Endothelial cell of umbilical vein (primary cell): Measurements from ENCODE around the gene FOXB1. TPM values are rescaled to one million over a fixed set of nuclear protein-coding genes. Genes with fewer than 3 reads are reported as not detected.

Experiments
- BruUV-seq: library from RNA; stranded (reverse); fragments of 400-500 nt; replicated peaks from 2 replicates; lab custom pipeline; 2021; lab: Mats Ljungman, UMichigan
- CTCF ChIA-PET: fragments of 300-600, 350-600 bp; sonication (Branson Sonifier 250); formaldehyde crosslinking; loops from one replicate; lab custom pipeline; 2021; ENCODE audit warnings: antibody characterized with exemption, inconsistent platforms; lab: Charles Lee
- POLR2A ChIA-PET: fragments of 300-600, 350-600 bp; sonication (Branson Sonifier 250); formaldehyde crosslinking; loops from one replicate; lab custom pipeline; 2021; ENCODE audit warnings: antibody characterized with exemption, inconsistent platforms; lab: Charles Lee
- DNase-seq: peaks from one replicate; pipeline ENCODE4 v3.0.0-alpha.2; 2011; ENCODE audit warnings: low read depth, low spot score
- FAIRE-seq: peaks from 2 replicates; lab custom pipeline; 2011; peaks lifted over from hg19 to GRCh38; lab: Jason Lieb, UNC
- H2AFZ ChIP-seq: 2 replicates; pipeline ENCODE4 v1.6.0; 2012; ENCODE audit warnings: low read depth, low read length, control low read depth, inconsistent platforms
- H3K27ac ChIP-seq: 2 replicates; pipeline ENCODE4 v1.5.1; 2011; ENCODE audit warnings: low read depth, mild to moderate bottlenecking, control low read depth, low read length, moderate library complexity; ENCODE audit not compliant: insufficient read depth
- H3K27me3 ChIP-seq, 2 experiments: 2 replicates each; pipeline versions ENCODE4 v1.6.0 to v1.6.1; 2011; ENCODE audit warnings: low read length in 2 of 2, mixed read lengths in 1 of 2; ENCODE audit not compliant: control insufficient read depth in 2 of 2, insufficient read depth in 2 of 2
- H3K36me3 ChIP-seq, 2 experiments: 2 replicates in 1 of 2; 3 replicates in 1 of 2; pipeline ENCODE4 v1.5.1; 2011; ENCODE audit warnings: low read length in 2 of 2, mild to moderate bottlenecking in 1 of 2, moderate library complexity in 1 of 2; ENCODE audit not compliant: control insufficient read depth in 2 of 2, insufficient read depth in 2 of 2; ENCODE audit errors: extremely low read depth in 1 of 2
- H3K4me1 ChIP-seq: 3 replicates; pipeline ENCODE4 v1.5.1; 2011; ENCODE audit warnings: mild to moderate bottlenecking, low read length; ENCODE audit not compliant: control insufficient read depth, insufficient read depth; ENCODE audit errors: extremely low read depth
- H3K4me2 ChIP-seq: 2 replicates; pipeline ENCODE4 v1.6.1; 2011; ENCODE audit warnings: low read length, control low read depth, mixed read lengths; ENCODE audit not compliant: insufficient read depth
- H3K4me3 ChIP-seq, 3 experiments: fragments of 200-600 bp in 1 of 3; sonication (generic), shearing (Covaris generic) in 1 of 3; replicated peaks in 1 of 3; 2 replicates each; pipeline ENCODE4 v1.5.1; 2011 to 2016; ENCODE audit warnings: control low read depth in 3 of 3, low read length in 3 of 3, mild to moderate bottlenecking in 2 of 3, inconsistent platforms in 1 of 3, low read depth in 1 of 3, moderate library complexity in 1 of 3; ENCODE audit not compliant: insufficient read depth in 1 of 3
- H3K79me2 ChIP-seq: 2 replicates; pipeline ENCODE4 v1.6.0; 2012; ENCODE audit warnings: low read length, inconsistent platforms; ENCODE audit not compliant: control insufficient read depth, insufficient read depth
- H3K9ac ChIP-seq: replicated peaks from 2 replicates; pipeline ENCODE3; 2011; ENCODE audit warnings: low read length, control low read depth; ENCODE audit not compliant: insufficient read depth; ENCODE audit errors: extremely low read depth
- H3K9me1 ChIP-seq: replicated peaks from 3 replicates; pipeline ENCODE4 v1.6.0; 2011; ENCODE audit warnings: mild to moderate bottlenecking, low read length; ENCODE audit not compliant: control insufficient read depth, insufficient read depth; ENCODE audit errors: extremely low read depth
- H3K9me3 ChIP-seq: replicated peaks from 2 replicates; pipeline ENCODE4 v1.5.1; 2012; ENCODE audit warnings: low read length, inconsistent platforms; ENCODE audit not compliant: control insufficient read depth, insufficient read depth
- H4K20me1 ChIP-seq: replicated peaks from 2 replicates; pipeline ENCODE3; 2011; ENCODE audit warnings: mild to moderate bottlenecking, low read length; ENCODE audit not compliant: control insufficient read depth, insufficient read depth; ENCODE audit errors: extremely low read depth
- CTCF ChIP-seq, 2 donors: IDR thresholded peaks; 1 replicate in 1 of 2; 2 replicates in 1 of 2; pipeline ENCODE4 v1.5.1; 2011; ENCODE audit warnings: low read length in 2 of 2, mild to moderate bottlenecking in 2 of 2, moderate library complexity in 2 of 2, control low read depth in 1 of 2, inconsistent platforms in 1 of 2, low read depth in 1 of 2; ENCODE audit not compliant: insufficient read depth in 1 of 2; ENCODE audit errors: extremely low read depth in 1 of 2
- EZH2 ChIP-seq: IDR thresholded peaks from 2 replicates; pipeline ENCODE4 v1.6.1; 2012; ENCODE audit warnings: borderline replicate concordance, low read depth, mild to moderate bottlenecking, moderate library complexity, low read length, inconsistent platforms; ENCODE audit not compliant: severe bottlenecking
- FOS ChIP-seq: IDR thresholded peaks from 2 replicates; pipeline ENCODE4 v1.6.1; 2011; ENCODE audit warnings: mild to moderate bottlenecking, low read length, moderate library complexity, borderline replicate concordance; ENCODE audit not compliant: insufficient read depth
- GATA2 ChIP-seq: IDR thresholded peaks from 2 replicates; pipeline ENCODE4 v1.7.0; 2011; ENCODE audit warnings: low read depth, mild to moderate bottlenecking, moderate library complexity, mixed read lengths, low read length; ENCODE audit not compliant: insufficient read length, insufficient read depth
- JUN ChIP-seq: IDR thresholded peaks from 2 replicates; pipeline ENCODE4 v1.6.1; 2011; ENCODE audit warnings: borderline replicate concordance, low read depth; ENCODE audit not compliant: insufficient read length, insufficient read depth
- MAX ChIP-seq: IDR thresholded peaks from 2 replicates; pipeline ENCODE4 v1.6.1; 2011; ENCODE audit not compliant: insufficient read depth, insufficient read length
- MYC ChIP-seq: IDR thresholded peaks from one replicate; pipeline ENCODE4 v1.6.1; 2011; ENCODE audit warnings: mild to moderate bottlenecking, low read depth, low read length
- POLR2A ChIP-seq: IDR thresholded peaks from 2 replicates; pipeline ENCODE4 v1.6.1; 2012; ENCODE audit warnings: low read depth, mild to moderate bottlenecking, control low read depth, low read length
- POLR2AphosphoS5 ChIP-seq: IDR thresholded peaks from 2 replicates; pipeline ENCODE4 v1.6.1; 2012; ENCODE audit warnings: low read depth, mild to moderate bottlenecking, control low read depth, low read length, moderate library complexity; ENCODE audit not compliant: insufficient read depth
- dilution Hi-C: fragments of 300-500 bp; cut with MboI; formaldehyde crosslinking; loops from one replicate; pipeline ENCODE4 v1.15.0; 2019; ENCODE audit warnings: low sequenced_read_pairs; ENCODE audit not compliant: extremely low pct_ligation_motif_present
- intact Hi-C: fragments of 100-400 bp; cut with micrococcal nuclease; formaldehyde crosslinking; loops from one replicate; pipeline ENCODE4 v1.10.0; 2022
- polyA plus RNA-seq, 4 experiments: library from polyadenylated mRNA; depleted of rRNA in 3 of 4; stranded (reverse) in 3 of 4; unstranded in 1 of 4; fragments of >200 nt; gene quantifications; 2 replicates each; pipeline versions ENCODE4 v1.2.1 to v1.2.3, GENCODE V29; 2011 to 2012; ENCODE audit warnings: missing spikeins in 1 of 4
- total RNA-seq: library from RNA; stranded (reverse); gene quantifications from 2 replicates; pipeline ENCODE4 v1.2.3, GENCODE V29; 2021

Gene FOXB1
- total and polyA plus RNA-seq, 2 donors (not counting 3 experiments of a cell fraction or from before 2014, with no cell fraction given) = not detected

GRCh38 chr15:60026555-60026954, 22.4 kb downstream of the FOXB1 start:
- TF ChIP-seq FOS (no peak), EZH2 (no peak), GATA2 (no peak), MYC (no peak), JUN (no peak), MAX (no peak), CTCF (IDR thresholded peaks at IDR 0.05; ENCODE audit: extremely low read depth in 1 of 2, insufficient read depth in 1 of 2, low read depth in 1 of 2, low read length in 2 of 2) (no peak), POLR2A (no peak), POLR2AphosphoS5 (no peak)
- no peak overlapping the region for H3K9ac ChIP-seq
- no peaks in the 10 kb centered on the region for H3K9me1 ChIP-seq
- intact Hi-C loops (no loop called here), dilution Hi-C loops (no loop called here)
- H3K79me2 ChIP-seq = no peaks in the 10 kb centered on the region
- no TSS peak for BruUV-seq
- H2AFZ ChIP-seq = no peak overlapping the region
- no peak overlapping the region for H3K4me2 ChIP-seq
- H3K4me1 ChIP-seq = no peaks in the 10 kb centered on the region
- POLR2A ChIA-PET = no interaction called here
- H3K27me3 ChIP-seq = peaks cover 6 to 12% of the 10 kb centered on the region in 2 experiments
- no peak overlapping the region for H3K4me3 ChIP-seq
- FAIRE-seq (no peak), DNase-seq (no peak)
- CTCF ChIA-PET = no interaction called here
- no peaks in the 10 kb centered on the region for H4K20me1 ChIP-seq
- no peak overlapping the region for H3K27ac ChIP-seq
- H3K9me3 ChIP-seq = no peaks in the 10 kb centered on the region
- H3K36me3 ChIP-seq = no peaks in the 10 kb centered on the region
